Stimulated activated CD4-positive, alpha-beta T cell treated with anti-CD3 and anti-CD28 coated beads, Interleukin-1b, Interleukin-23, amount 100 ng/mL, for 24 hours (primary cell): ENCODE results near the gene PPM1H.

Source experiments
- DNase-seq, 4 experiments: peaks; one replicate each; pipeline ENCODE4 v3.0.0-alpha.2; 2020; ENCODE audit warnings: low read depth in 4 of 4, low spot score in 1 of 4

The PPM1H gene

DNA sequence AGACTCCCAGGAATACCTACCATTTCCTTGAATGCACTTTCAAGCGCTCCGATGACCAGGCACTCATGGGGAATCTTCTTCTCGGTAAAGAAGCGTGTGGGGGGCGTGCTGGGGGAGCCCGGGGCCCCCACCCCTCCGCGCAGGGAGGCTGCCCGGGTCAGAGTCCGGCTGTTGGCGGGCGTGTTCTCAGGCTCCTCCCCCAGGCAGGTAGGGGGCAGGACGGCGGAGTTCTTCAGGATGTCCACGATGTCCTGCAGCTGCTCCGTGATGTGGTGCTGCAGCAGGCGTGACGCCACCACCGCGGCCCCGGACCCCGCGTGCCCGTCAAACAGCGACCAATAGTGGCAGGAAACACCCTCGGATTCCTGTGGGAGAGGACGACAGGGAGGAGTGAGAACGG is 133.2 kb downstream of the PPM1H start:
- DNase-seq: no peak

DNA sequence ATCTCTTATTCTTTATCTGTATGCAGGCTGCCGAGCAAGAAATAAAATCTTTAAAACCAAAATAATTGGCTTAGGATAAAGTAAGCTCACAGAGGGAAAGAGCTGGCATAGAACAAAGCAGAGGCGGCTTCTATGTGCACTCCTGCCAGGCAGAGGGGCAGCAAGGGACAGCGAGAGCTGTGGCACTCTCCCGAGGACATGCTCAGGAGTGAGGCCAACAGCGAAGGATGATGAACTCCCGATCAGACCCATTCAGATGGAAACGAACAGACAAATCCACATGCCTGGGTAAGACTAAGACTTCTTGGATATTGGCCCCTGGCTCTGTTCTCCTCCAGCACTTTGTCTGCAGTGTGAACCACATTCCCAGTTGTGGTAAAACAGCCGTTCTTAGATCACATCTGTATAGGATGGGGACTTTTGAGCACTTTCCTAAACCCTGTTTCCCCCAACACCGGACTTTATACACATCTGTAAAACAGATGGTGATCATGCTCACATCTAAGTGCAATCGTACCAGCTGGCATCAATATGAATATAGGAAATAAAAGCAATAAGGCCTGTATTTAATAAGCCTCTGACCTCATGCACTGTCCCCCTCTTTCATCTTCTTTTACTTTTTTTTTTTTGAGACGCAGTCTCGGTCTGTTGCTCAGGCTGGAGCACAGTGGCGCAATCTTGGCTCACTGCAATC is 134.1 kb downstream of the PPM1H start:
- no peak for DNase-seq

DNA sequence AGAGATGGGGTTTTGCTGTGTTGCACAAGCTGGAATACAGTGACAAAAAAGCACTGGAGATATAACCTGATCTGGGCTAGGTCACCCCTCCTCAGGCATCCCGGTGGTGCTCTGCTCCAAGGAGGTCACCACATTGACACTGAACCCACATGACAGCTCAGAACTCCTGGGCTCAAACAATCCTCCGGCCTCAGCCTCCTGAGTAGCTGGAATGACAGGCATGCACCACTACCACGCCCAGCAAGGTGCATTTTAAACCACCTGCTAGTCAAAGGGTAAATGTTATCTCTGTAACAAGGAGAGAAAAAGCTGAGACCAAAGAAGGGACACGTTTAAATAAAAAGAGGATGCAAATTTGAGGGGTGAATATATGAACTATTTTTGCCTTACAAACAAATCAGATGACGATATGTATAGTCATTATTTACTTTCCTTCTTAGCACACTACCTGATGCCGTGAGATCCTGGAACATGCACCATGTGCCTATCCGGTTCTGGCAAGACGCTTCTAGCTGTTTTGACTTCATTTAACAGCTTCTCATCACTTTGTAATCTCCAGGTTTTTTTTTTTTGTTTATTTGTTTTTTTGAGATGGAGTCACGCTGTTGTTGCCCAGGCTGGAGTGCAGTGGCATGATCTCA is 135.1 kb downstream of the PPM1H start:
- no peak for DNase-seq

DNA sequence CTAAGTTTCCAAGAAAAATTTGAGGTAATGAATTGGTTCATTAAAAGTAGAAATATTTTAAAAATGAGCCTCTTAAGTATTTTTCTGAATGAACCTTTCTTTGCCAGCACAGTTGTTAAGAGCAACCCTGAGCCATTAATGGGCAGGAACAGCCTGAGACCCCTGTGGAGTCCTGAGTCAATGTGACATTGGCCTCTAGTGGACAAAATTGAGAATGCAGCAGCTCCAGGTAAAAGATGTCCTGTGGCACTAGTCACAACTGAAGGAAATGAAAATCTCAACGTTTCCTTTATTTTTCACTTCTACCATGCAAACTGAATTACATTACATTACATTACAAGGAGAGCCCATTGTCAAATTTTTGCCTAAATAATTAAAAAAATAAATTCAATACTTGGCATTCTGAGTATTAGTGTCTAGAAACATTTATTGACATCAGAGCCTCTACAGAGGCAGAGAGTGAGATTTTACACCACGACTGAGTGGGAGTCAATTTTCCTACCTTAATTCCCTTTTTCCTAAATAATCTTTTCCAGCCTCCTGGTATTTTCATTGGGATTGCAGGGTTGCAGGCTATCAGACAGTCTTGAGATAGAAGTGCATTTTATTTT is 135.7 kb downstream of the PPM1H start:
- DNase-seq: peak; percentile 4 to 32 (median 20)

DNA sequence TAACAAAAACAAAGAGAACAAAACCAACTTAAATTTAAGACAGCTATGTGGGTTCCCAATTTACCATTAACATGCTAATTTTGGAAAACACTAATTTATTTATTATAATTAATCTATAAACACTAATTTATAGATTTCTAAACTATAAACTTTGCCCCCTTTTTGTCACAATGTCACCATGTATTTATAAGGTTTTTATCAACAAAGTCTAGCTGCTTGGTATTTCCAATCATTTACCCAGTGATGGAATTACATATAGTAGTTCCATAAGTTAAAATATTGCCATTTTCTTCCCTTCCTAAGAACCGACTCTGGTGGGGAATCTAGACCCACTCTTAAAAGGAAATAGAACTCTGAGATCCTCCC is 140.7 kb downstream of the PPM1H start:
- DNase-seq: no peak

DNA sequence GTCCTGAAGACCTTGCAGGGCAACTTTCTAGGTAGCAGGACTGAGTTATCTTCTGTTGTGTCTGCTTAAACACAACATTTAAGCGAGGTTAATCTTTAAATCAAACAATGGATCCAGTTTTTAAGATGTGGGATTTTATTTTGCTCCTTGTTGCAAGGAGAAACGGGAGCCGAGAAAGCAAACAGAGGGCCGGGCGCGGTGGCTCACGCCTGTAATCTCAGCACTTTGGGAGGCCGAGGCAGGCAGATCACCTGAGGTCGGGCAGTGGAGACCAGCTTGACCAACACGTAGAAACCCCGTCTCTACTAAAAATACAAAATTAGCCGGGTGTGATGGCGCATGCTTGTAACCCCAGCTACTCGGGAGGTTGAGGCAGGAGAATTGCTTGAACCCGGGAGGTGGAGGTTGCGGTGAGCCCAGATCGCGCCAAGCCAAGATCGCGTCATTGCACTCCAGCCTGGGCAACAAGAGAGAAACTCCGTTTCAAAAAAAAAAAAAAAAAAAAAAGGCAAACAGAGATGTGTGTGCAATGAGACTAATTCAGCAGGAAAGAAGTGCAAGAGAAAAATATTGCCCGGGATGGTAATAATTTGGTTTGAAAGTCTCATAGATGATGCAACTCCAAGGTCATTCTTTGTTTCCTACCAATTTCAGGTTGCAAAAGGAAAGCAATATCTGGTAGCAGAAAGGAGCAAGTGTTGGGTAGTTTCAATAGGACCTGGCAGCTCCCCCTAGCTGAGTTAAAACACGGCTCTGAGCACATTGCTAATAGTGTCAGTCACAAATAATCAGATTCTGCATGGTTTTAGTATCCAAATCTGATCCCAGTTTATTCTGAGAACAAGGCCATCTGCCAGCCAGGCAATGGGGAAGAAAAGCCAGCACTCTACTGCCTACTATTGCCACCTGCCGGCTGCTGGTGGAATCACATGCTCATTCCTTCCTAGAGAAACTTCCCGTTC is 141.4 kb downstream of the PPM1H start:
- DNase-seq: peak; percentile 43 to 60 (median 59)

DNA sequence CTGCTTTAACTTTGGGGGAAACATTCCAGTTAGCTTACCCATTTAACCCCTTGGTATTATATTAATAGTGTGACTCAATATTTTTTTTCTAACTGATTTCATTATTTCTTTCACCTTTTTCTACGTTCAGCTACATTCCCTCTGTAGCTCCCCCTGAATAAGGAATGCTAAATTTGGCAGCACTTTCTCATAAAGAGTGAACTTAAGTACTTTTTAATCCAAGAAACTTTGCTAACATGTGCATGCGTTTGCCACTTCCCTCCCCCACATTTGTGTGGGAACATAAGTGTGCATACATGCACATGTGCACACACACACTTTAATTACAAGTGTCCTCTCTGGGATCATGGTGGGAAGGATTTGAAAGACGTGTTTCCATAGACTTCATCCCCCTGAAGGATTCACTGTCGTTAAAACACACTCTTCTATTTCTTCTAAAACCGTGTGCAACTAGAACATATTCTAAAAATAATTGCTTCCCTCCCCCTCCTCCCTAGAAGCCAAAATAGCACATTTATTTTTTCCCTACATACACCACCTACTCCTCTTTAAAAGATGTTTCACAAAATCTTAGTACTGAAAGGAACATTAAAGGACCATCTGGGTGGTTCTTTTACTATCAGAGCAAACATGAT is 142.6 kb downstream of the PPM1H start:
- DNase-seq: no peak

DNA sequence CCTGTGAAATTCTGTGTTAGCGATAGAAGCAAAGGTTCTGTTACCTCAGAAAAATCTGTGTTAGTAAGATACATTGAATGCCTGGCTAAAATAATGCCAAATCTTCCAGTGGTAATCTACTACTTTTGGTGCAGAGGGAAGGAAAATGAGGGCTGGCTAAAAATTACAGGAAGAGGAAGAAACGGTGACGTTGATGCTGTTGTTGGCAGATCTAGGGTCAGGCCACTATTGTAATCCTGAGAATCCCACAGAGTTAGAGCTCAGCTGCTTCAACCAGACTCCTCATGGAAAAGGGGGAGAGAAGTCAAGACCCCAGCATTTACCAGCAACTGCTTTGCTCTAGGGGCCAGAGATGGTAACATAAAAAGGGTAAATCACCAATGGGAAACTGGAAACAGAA is 145.1 kb downstream of the PPM1H start:
- no peak for DNase-seq

DNA sequence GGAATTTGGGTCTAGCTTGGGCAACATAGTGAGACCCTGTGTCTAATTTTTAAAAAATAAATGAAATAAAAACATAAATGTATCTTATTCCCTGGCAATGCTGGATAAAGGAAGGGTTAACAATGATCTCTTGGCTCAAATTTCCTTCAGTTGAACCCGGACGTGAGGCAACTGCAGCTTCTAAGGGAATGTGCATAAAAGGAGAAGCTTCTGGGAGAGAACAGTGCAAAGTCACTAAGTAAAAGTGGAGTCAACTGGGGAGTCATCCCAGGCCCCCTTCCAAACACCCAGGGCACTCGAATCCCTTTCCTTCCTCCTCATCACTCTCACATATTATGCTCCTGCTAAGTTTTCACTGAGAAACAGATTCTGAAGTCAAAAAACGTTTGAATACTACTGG is 147.3 kb downstream of the PPM1H start:
- DNase-seq: no peak

DNA sequence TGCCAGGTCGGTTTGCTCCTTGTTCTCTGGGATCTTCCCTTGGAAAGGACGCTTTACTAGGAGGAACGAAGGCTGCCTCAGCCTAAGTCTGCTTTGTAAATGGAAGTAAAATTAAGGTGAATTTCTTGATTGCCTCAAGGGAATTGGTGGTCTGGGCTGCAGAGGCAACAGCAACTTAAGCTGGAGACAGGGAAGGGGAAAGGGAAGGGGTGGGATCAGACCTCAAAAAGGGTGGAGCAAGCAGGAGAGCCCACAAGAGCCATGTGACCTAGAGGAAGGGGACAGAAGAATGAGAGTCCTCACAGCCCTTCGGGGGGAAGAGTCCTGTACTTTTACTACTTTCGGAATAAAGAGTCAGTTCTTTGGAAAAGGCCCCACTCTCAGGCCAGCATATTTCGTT is 147.9 kb downstream of the PPM1H start:
- no peak for DNase-seq

DNA sequence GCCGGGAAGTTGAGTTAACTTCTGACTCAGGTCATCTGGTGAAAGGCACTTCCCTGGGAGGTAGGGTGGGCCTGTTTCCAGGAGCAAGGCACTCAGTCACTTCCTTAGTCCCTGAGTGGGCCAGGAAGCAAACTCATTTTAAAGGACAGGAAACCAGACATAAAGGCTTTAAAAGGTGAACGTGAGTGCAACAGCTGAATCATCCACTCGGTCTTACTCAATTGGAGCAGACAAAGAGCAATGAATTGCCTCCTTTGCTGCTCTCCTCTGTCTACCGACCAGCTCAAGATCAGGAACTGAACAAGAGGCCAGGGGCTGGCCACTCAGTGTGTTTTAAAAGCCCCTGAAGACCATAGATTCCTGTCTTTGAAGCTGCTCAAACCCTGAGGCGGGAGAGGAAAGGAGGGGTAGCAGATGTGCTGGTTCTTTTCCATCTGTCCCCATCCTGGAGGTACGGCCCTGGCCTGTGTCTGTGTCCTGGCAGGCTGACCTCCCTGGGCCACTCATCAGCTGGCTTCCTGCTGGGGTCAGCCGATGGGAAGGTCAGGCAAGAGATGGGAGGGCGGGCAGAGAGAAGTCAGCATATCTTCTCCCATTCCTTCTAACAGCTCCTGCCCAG is 148.9 kb downstream of the PPM1H start:
- no peak for DNase-seq

DNA sequence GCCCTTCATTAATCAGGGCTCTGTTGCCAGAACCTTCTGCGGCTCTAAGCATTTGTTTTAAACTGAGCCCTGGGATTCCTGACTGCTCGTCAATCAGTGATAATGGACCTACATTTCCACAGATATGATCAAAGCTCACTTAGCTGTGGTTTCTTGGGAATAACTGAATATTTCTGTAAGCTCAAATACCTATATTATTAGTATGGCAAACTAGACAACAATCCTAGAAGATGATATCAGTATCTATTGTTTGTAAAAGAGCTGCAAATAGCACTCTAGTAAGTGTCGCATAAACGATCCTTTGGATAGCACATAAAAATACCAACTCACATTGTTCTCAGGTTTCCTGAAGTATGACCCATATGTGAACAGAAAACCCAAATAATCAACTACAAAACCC is 150.4 kb downstream of the PPM1H start:
- no peak for DNase-seq

DNA sequence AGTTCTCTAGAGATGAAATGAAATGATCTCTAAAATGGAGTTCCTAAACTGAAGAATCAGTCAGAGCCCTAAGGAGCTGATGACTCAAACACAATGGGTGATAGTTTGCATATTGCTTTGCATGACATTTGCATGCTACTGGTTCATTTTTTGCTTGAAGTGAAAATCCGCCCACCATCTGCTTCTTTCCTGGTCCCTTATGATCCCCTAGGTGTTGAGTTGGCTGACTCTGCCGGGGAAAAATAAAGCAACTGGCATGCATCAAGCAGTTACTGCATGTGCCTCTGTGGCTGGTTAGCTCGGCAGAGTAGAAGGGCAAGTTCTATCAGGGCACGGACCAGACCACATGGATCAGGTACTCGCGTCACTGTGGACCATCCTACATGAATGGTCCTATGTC is 151.1 kb downstream of the PPM1H start:
- no peak for DNase-seq

DNA sequence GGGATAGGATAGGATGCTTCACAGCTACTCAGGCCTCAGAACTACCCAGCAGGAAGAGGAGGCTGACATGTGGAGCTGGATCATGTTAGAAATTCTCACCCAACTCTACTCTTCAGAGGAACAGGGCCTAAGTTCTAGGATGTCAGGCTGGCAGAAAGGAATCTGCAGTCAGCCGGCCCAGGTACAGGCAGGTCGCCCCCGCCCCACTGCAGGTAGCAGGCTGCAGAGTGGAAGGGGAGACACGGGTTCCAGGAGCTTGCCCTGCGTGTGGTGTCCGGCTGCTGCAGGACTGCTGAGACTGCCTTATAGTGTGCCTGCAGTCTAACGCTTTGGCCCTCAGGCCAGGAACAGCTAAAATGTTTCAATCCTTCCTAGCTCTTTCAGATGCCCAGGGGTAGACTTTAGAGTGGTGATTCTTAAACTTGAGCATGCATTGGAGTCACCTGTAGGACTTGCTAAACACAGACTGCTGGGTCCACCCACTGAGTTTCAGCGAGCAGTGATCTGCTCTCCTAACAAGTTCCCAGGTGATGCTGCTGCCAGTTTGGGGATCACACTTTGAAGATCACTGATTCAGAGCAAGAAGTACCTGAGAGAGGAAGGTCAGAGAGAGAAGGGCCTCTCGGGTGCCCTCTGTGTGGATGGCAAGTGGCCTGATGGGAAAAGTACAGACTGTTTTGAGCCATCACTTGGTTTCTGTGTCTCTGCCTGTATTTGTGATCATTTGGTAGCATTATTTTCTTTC is 153.6 kb downstream of the PPM1H start:
- DNase-seq: no peak

DNA sequence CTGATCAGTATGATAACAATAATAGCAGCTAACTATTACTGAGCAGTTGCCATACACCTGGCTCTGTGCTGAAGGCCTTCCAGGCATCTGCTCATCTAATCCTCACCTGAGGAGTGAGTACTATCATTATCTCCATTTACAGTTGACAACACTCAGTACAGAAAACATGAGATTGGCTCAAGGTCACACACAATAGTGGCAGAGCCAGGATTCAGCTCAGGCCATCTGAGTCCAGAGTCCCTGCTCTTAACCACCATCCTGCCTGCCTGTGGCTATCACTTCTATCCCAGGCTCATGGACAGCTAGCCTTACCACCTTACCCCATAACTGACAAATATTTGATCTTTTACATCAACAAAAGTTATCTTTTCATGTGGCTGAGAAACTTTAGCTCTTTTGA is 155.5 kb downstream of the PPM1H start:
- DNase-seq: no peak

DNA sequence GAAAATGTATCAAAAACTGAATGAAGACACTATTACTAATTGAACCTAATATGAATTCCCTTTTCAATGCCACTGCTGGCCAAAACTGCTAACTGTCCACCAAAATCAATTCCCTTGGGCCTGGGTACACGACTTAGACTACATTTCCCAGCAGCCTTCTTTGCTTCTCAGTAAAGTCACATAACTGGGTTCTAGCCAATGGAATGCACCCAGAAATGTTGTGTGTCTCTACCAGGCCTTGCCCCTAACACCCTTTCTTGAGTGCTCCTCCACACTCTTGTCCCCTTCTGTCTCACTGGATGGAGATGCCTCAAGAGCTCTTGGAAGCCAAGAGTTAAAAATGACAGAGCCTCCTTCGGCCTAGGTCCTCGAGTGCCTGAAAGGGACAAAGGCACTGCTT is 156.8 kb downstream of the PPM1H start:
- DNase-seq: no peak

DNA sequence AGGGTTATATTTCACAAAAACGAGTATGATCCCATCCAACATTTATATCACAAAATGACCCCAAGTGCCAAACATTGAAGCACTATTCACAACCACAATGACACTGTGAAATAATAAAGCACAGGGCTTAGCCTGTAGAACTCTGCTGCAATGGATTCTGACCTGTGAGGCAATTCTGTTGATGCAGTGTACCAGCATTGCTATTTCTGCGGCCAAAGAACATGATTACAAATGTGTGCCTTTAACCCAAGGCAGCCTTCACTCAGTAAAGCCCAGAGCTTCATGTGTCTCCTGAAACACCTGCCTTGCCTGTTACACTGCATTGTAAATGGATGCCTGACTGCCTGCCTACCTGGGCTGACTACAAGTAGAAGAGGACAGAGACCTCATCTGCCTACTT is 158.0 kb downstream of the PPM1H start:
- DNase-seq: no peak

DNA sequence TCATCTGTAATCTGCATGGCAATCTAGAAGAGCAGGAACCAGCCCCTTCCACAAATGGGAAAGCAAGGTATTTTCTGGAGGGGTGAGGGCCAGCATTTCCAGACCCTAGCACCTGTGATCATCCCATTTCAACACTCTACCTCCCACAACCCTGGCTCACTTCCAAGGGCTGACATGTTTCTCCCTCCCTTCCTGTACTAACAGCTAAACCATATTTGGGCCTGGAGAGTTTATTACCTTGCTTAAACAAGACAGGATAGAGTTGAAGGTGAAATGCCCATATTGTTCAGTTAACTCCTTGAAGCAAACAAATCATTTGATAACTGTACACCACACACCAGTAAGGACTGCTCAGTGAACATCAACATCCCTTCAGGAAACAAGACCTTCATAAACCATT is 158.4 kb downstream of the PPM1H start:
- DNase-seq: no peak

DNA sequence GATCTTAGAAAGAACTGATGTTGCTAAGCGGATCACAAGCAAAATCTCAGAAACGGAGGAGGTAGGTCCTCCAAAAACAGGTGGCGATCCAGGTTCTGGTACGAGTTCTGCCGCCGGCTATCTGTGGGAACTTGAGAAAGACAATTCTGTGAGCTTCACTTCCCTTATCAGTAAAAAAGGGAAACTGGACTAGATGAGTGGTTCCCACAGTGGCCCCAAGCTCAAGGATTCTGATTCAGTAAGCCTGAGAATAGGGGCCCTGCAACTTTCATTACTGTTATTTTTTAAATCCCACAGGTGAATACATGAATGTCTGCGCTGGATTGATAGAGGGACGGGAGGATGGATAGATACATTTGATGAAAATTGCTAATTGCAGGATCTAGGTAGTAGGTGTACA is 160.2 kb downstream of the PPM1H start:
- no peak for DNase-seq

DNA sequence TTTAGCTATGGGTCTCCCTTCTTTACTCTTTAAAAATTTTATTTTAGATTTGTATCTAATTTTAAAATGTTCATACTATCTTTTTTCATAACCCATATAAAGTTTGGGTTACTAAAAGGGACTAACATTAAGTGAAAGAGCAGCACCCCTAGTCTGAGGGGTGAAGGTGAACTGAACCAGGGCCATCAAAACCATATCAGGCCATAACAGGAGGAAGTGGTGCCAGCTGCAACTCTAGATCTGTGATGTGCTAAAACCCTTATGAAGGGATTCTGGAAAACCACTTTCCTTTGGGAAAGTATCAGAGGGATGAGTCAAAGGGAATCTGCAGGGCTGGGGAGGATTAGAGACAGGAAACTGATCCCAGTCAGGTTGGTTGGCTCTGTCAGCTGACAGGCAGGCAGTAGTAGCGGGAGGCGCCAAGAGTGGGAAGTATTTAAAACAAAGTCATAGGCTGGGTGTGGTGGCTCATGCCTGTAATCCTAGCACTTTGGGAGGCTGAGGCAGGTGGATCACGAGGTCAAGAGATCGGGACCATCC is 162.5 kb downstream of the PPM1H start:
- DNase-seq: no peak
